ENCODE results near the gene CDK5R1. TPM values are rescaled to one million over a fixed set of nuclear protein-coding genes. Genes with fewer than 3 reads are reported as not detected.
A peak's percentile ranks its signal among the peaks of the same experiment; 100 is the strongest.

The CDK5R1 gene
- total and polyA plus RNA-seq, 2 donors (not counting 1 experiment from before 2014, with no cell fraction given): 2.4 to 6.2 TPM

DNA sequence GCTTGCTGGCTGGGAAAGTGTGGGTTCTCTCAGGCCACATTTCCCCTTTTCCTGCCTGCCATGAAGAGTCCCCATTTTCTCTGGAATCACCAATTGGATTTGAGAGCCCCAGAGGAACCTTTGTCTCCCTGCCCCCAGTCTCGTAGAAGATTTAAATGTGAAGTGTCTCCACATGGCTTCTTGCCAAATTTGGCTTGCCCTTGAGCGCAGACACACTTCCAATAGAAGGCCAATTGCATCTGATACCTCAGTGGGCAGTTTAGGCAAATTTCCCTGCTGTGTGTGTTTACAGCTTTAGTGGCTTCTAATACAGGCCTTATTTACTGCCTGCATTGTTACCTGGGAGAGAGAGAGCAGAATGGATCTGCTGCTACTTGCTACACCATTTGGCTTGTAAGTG lies 29.7 kb downstream of the CDK5R1 start:
- Histone ChIP-seq H2AFZ (ENCODE audit: insufficient read depth, low read depth, low read length, poor library complexity, severe bottlenecking) (no peak overlapping the region), H3K4me1 (ENCODE audit: control insufficient read depth in 2 of 2, insufficient read depth in 2 of 2, low read length in 2 of 2) (peaks cover 65 to 70% of the 10 kb centered on the region in 2 donors), H3K36me3 (replicated peaks in 1 of 2; ENCODE audit: control extremely low read depth in 1 of 2, control insufficient read depth in 1 of 2, extremely low read depth in 1 of 2, insufficient read depth in 2 of 2, low read length in 1 of 2) (no peaks in the 10 kb centered on the region), H3K9me3 (ENCODE audit: control extremely low read depth in 1 of 3, control insufficient read depth in 2 of 3, insufficient read depth in 1 of 3, low read length in 2 of 3) (no peaks in the 10 kb centered on the region), H3K4me2 (replicated peaks; ENCODE audit: low read depth, low read length, poor library complexity, severe bottlenecking) (peak overlapping the region; percentile 26), H3K27me3 (replicated peaks in 1 of 4; ENCODE audit: control extremely low read depth in 1 of 4, control insufficient read depth in 3 of 4, insufficient read depth in 4 of 4, low read length in 3 of 4) (no peaks in the 10 kb centered on the region), H3K4me3 (ENCODE audit: control extremely low read depth in 1 of 5, extremely low read depth in 1 of 5, insufficient read depth in 1 of 5, low read depth in 2 of 5, low read length in 4 of 5) (no peak overlapping the region), H3K27ac (ENCODE audit: low read length in 2 of 2) (peak overlapping the region in 1 of 2 donors; percentile 66), H3K9ac (ENCODE audit: low read length) (no peak overlapping the region), H4K20me1 (ENCODE audit: control insufficient read depth, insufficient read depth, low read length, poor library complexity, severe bottlenecking) (no peaks in the 10 kb centered on the region), H3K79me2 (ENCODE audit: control insufficient read depth, insufficient read depth, low read length) (no peaks in the 10 kb centered on the region)
- no peak for ATAC-seq (ENCODE audit: low read depth)
- Mint-ChIP-seq H3K4me1 (peaks cover 73% of the 10 kb centered on the region), H3K27ac (peak overlapping the region; percentile 41), H3K27me3 (no peaks in the 10 kb centered on the region), H3K4me3 (no peak overlapping the region), H3K9me3 (ENCODE audit: insufficient read depth) (no peaks in the 10 kb centered on the region)
- POLR2A ChIA-PET: interaction anchor here (0.7 kb wide), 1 partner anchor 10 kb away, joined by 3 read pairs; no protein-coding TSS in a partner anchor
- DNase-seq: no peak
- CTCF ChIA-PET: interaction anchor here (1.0 to 1.5 kb wide), 3 partner anchors 11 to 33 kb away, joined by 4 to 7 read pairs (median 4); no protein-coding TSS in a partner anchor
- intact Hi-C loops (cut with micrococcal nuclease): no loop called here
- WGBS (ENCODE audit: insufficient coverage): no CpG with 5 or more reads among the region's 2 CpGs
- no peak for TF ChIP-seq EZH2 (IDR thresholded peaks at IDR 0.05; ENCODE audit: borderline replicate concordance, insufficient read depth, low read depth, low read length, poor library complexity, severe bottlenecking)
- TF ChIP-seq, protein P1, sequence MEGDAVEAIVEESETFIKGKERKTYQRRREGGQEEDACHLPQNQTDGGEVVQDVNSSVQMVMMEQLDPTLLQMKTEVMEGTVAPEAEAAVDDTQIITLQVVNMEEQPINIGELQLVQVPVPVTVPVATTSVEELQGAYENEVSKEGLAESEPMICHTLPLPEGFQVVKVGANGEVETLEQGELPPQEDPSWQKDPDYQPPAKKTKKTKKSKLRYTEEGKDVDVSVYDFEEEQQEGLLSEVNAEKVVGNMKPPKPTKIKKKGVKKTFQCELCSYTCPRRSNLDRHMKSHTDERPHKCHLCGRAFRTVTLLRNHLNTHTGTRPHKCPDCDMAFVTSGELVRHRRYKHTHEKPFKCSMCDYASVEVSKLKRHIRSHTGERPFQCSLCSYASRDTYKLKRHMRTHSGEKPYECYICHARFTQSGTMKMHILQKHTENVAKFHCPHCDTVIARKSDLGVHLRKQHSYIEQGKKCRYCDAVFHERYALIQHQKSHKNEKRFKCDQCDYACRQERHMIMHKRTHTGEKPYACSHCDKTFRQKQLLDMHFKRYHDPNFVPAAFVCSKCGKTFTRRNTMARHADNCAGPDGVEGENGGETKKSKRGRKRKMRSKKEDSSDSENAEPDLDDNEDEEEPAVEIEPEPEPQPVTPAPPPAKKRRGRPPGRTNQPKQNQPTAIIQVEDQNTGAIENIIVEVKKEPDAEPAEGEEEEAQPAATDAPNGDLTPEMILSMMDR (IDR thresholded peaks at IDR 0.05): no peak

DNA sequence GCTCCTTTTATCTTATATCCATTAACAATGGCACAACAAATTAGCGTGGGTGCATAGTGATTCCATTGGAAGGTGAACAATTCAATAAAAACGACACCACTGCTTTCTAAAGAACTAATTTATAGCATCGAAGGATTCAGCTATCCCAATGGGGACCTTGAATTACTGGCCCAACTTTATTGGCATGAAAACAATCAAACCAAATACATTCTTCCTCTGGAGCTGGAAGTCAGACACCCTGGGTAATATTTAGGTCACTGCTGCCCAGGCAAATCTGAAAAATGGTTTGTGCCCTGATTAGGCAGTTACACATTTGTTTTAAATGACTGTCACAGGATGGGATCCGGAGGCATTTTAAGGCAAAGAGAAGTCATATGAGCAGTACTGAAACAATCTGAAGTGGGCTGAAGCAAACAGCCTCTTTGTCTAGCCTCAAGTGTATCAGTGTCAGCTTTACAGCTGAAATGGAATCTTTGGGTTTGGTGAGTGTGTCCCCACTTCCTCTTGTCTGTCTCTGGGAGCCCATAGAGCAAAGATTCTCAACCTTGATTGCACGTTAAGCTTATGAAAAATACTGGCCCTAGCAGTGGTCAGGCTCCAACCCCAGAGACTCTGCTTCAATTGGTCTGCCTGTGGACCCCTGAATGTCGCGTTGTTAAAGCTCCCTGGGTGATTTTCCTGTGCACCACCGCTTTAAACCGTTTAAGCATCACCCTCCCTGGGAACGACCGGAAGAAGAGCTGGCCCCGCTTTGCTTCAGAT lies 30.3 kb downstream of the CDK5R1 start:
- Histone ChIP-seq H3K4me3 (ENCODE audit: control extremely low read depth in 1 of 5, extremely low read depth in 1 of 5, insufficient read depth in 1 of 5, low read depth in 2 of 5, low read length in 4 of 5) (no peak overlapping the region), H3K79me2 (ENCODE audit: control insufficient read depth, insufficient read depth, low read length) (no peaks in the 10 kb centered on the region), H3K27ac (ENCODE audit: low read length in 2 of 2) (peak overlapping the region in 1 of 2 donors; percentile 38), H3K9ac (ENCODE audit: low read length) (no peak overlapping the region), H3K4me1 (ENCODE audit: control insufficient read depth in 2 of 2, insufficient read depth in 2 of 2, low read length in 2 of 2) (peaks cover 67 to 73% of the 10 kb centered on the region in 2 donors), H3K4me2 (replicated peaks; ENCODE audit: low read depth, low read length, poor library complexity, severe bottlenecking) (peak overlapping the region; percentile 23), H3K9me3 (ENCODE audit: control extremely low read depth in 1 of 3, control insufficient read depth in 2 of 3, insufficient read depth in 1 of 3, low read length in 2 of 3) (no peaks in the 10 kb centered on the region), H3K36me3 (replicated peaks in 1 of 2; ENCODE audit: control extremely low read depth in 1 of 2, control insufficient read depth in 1 of 2, extremely low read depth in 1 of 2, insufficient read depth in 2 of 2, low read length in 1 of 2) (no peaks in the 10 kb centered on the region), H4K20me1 (ENCODE audit: control insufficient read depth, insufficient read depth, low read length, poor library complexity, severe bottlenecking) (no peaks in the 10 kb centered on the region), H2AFZ (ENCODE audit: insufficient read depth, low read depth, low read length, poor library complexity, severe bottlenecking) (no peak overlapping the region), H3K27me3 (replicated peaks in 1 of 4; ENCODE audit: control extremely low read depth in 1 of 4, control insufficient read depth in 3 of 4, insufficient read depth in 4 of 4, low read length in 3 of 4) (no peaks in the 10 kb centered on the region)
- no peaks in the 10 kb centered on the region for H3K27me3 Mint-ChIP-seq
- ATAC-seq (ENCODE audit: low read depth) (no peak), DNase-seq (peak; percentile 49)
- WGBS (ENCODE audit: insufficient coverage): 63% methylated on average over 11 of the region's 12 CpGs
- no peak for TF ChIP-seq EZH2 (IDR thresholded peaks at IDR 0.05; ENCODE audit: borderline replicate concordance, insufficient read depth, low read depth, low read length, poor library complexity, severe bottlenecking)
- TF ChIP-seq, protein P1 (IDR thresholded peaks at IDR 0.05): no peak
- CTCF ChIA-PET: interaction anchor here (1.0 to 1.6 kb wide), 5 partner anchors 12 to 33 kb away, joined by 4 to 8 read pairs (median 4); partner anchors contain the start of gene CDK5R1
- H3K9me3 Mint-ChIP-seq (ENCODE audit: insufficient read depth): no peaks in the 10 kb centered on the region
- peaks cover 71% of the 10 kb centered on the region for H3K4me1 Mint-ChIP-seq
- POLR2A ChIA-PET: interaction anchor here (0.7 to 1.2 kb wide), 3 partner anchors 9 to 30 kb away, joined by 3 to 4 read pairs (median 3); partner anchors contain the start of gene CDK5R1
- peak overlapping the region; percentile 41 for H3K27ac Mint-ChIP-seq
- intact Hi-C loops (cut with micrococcal nuclease): no loop called here
- peak overlapping the region; percentile 49 for H3K4me3 Mint-ChIP-seq
